ENCODE results near the gene CCNL1.
"Not testable (repeated sequence)": the region's sequence is repeated elsewhere in the genome, so short reads cannot be mapped to it uniquely, and the experiment has no call there.

CCNL1 gene

DNA sequence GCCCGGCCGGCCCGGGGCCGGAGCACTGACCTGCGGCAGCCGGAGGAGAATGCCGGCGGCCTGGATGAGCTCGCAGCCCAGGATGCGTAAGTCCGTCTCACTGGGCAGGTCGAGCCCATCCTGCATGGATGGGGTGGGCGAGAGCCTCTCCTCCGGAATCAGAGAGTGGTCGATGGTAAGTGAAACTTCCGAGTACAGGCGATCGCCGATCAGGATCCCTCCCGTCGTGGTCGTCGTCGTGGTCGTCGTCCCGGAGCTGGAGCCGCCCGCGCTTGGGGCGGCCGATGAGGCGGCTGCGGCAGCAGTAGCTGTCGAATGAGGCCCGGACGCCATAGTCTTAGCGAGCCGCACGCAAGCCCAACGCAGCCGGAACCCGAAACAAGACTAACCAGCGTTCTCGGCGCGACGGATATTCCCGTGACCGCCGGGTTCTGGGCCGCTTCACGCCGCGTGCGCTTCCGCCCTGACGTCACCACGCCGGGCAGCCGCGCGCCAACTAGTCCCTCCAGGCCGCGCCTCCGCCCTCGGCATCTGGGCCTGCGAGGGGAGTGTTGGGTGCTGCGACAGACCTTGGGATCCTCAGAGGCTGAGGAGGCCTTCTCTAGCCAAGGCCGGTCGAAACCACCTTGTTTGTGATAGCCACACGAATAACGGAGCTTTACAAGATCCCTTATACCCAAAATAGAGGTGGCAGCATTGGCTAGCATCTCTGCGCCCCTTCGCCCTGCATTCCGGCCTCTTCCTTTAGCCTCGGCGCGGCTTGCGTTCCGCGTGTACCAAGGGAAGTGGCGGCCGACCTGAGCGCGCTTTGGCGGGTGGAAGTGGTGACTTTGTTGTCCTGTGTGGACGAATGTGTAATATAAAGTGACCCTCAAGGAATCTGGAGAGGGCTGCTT is at the start of gene CCNL1:
Gene CCNL1, minus strand, starts transcription at position 386 of the 896 bp plus-strand sequence. Its CDS starts 53 bp downstream, at position 333.
- DNase-seq (ENCODE audit: insufficient read length, low spot score) (peak; percentile 63), FAIRE-seq (peak; percentile 92)

GRCh38 chr3:157204880-157205279 is 44.9 kb upstream of the CCNL1 start:
- no peak for DNase-seq (ENCODE audit: insufficient read length, low spot score)
- no peak for FAIRE-seq

- no peak for FAIRE-seq
- DNase-seq (ENCODE audit: insufficient read length, low spot score) = no peak
These were observed 44.5 kb upstream of the CCNL1 start for GRCh38 chr3:157204431-157204830.

DNA sequence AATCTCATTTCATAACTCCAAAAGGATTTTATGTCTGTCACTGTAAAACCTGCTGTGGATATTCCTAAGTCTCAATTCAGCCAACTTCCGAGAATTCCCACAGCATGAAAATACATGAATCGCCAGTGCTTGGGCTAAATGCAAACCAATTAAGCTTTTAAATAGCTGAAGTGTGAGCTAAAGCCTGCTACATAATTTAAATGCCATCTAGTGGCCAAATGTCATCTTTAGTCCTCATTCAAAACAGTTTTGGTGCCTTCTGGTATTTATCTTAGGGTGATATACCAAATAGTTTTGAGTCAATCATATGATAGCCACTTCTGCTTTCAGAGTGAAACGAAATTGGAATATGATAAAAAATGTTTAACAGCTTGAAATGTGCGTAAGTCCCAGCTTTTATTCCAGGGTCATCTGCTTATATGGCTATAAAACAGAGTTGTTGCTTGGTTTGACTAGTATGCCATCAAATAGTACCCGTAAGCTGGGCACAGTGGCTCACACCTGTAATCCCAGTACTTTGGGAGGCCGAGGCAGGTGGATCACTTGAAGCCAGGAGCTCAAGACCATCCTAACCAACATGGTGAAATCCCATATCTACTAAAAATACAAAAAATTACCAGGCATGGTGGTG is 41.8 kb upstream of the CCNL1 start:
- DNase-seq (ENCODE audit: insufficient read length, low spot score) (peak; percentile 10), FAIRE-seq (peak; percentile 4)

DNA sequence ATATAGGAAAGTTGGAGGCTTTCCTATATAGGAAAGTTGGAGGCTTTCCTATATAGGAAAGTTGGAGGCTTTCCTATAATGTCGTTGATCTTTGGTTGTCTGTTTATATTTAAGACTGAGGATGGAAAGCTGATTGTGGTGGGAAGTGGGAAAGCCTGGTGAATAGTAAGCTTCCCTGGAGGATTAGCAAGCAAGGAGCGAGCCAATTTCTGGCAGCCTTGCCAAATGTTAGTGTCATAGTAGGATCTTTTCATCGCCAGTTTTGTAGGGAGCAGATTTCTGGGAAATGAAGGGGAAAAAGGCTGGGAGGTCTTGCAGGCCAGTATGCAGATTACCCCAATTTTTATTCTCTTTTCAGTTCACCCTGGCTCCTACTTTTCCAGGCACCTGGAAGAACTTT is 39.9 kb upstream of the CCNL1 start:
- DNase-seq (ENCODE audit: insufficient read length, low spot score) (no peak), FAIRE-seq (no peak)

DNA sequence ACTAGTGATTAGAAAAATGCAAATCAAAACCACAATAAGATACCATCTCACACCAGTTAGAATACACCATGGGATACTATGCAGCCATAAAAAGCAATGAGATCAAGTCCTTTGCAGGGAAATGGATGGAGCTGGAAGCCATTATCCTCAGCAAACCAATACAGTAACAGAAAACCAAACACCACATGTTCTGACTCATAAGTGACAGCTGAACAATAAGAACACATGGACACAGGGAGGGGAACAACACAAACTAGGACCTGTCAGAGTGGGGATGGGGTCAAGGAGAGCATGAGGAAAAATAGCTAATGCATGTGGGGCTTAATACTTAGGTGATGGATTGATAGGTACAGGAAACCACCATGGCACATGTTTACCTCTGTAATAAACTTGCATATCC is 36.0 kb upstream of the CCNL1 start:
- DNase-seq (ENCODE audit: insufficient read length, low spot score) = no peak
- FAIRE-seq = no peak

- not testable (repeated sequence) for FAIRE-seq; DNase-seq (ENCODE audit: insufficient read length, low spot score)
These were observed 31.2 kb upstream of the CCNL1 start for GRCh38 chr3:157191149-157191548.

DNA sequence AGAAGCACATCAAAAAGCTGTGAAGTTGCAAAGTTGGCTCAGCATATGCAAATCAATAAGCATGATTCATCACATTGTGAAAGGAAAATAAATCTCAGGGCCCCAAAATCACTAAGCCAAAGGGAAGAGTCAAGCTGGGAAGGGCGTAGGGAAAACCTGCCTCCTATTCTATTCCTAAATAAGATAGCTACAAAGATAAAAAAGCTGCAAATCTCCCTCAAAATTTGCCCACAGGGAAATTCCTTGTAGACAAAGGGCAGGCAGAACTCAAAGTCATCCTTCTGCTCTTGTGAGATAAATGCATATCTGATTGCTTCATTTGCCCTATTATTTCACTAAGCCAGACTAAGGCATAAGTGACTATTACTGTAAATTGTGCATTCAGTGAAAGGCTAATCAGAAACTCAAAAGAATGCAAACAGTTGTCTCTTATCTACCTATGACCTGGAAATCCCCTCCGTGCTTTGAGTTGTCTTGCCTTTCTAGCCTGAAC is 30.5 kb upstream of the CCNL1 start:
- no peak for FAIRE-seq
- no peak for DNase-seq (ENCODE audit: insufficient read length, low spot score)

- no peak for DNase-seq (ENCODE audit: insufficient read length, low spot score)
- no peak for FAIRE-seq
These were observed 28.4 kb upstream of the CCNL1 start for GRCh38 chr3:157188391-157188790.

DNA sequence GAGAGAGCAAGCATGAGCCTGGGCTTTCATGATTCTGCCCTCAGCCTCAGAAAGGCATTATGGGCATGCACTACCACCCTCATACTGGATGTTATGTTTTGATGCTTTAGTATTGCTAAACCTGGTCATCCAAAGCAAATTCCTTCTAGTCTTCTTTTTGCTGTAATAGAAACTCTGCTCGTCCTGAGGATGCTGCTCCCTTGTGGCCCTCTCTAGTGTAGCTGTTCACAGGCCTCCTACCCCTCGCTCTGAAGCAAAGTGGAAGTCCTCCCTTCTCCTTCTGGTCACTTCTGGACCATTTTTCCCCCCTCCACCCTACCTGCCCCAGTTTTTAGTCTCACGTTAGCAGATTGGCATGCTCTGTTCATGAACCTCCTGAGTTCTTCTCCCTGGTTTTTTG is 22.9 kb upstream of the CCNL1 start:
- no peak for FAIRE-seq
- no peak for DNase-seq (ENCODE audit: insufficient read length, low spot score)

DNA sequence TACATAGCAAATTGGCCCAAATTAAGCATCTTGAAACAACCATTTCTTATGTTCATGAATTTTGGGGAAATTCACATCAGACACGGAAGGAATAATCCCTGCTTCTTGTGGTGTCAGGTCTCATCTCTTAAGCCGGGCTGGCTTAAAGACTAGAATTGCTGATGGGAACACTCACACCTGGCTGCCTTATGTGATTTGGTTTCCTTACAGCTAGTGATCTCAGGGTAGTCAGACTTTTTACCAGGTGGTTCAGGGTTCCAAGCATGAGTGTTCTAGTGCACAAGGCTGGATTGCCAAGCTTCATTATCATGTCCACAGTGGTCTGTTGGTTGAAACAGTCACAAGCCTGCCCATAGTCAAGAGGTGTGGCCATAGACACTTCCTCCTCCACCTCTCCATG is 20.3 kb upstream of the CCNL1 start:
- FAIRE-seq (no peak), DNase-seq (ENCODE audit: insufficient read length, low spot score) (no peak)

DNA sequence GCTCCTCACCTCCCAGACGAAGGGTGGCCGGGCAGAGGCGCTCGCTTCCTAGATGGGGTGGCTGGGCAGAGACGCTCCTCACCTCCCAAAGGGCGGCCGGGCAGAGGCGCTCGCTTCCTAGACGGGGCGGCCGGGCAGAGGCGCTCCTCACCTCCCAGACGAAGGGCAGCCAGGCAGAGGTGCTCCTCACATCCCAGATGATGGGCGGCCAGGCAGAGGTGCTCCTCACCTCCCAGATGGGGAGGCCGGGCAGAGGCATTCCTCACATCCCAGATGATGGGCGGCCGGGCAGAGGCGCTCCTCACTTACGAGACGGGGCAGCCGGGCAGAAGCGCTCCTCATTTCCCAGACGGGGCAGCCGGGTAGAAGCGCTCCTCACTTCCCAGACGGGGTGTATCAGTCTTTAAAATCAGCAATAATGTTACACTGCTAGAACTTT is 19.4 kb upstream of the CCNL1 start:
- DNase-seq (ENCODE audit: insufficient read length, low spot score) = no peak
- FAIRE-seq = no peak

- not testable (repeated sequence) for FAIRE-seq; DNase-seq (ENCODE audit: insufficient read length, low spot score)
These were observed 18.8 kb upstream of the CCNL1 start for GRCh38 chr3:157178503-157179364.

- not testable (repeated sequence) for DNase-seq (ENCODE audit: insufficient read length, low spot score); FAIRE-seq
These were observed 18.0 kb upstream of the CCNL1 start for GRCh38 chr3:157177801-157178453.

- DNase-seq (ENCODE audit: insufficient read length, low spot score) = no peak
- no peak for FAIRE-seq
These were observed 17.0 kb upstream of the CCNL1 start for GRCh38 chr3:157176934-157177333.

DNA sequence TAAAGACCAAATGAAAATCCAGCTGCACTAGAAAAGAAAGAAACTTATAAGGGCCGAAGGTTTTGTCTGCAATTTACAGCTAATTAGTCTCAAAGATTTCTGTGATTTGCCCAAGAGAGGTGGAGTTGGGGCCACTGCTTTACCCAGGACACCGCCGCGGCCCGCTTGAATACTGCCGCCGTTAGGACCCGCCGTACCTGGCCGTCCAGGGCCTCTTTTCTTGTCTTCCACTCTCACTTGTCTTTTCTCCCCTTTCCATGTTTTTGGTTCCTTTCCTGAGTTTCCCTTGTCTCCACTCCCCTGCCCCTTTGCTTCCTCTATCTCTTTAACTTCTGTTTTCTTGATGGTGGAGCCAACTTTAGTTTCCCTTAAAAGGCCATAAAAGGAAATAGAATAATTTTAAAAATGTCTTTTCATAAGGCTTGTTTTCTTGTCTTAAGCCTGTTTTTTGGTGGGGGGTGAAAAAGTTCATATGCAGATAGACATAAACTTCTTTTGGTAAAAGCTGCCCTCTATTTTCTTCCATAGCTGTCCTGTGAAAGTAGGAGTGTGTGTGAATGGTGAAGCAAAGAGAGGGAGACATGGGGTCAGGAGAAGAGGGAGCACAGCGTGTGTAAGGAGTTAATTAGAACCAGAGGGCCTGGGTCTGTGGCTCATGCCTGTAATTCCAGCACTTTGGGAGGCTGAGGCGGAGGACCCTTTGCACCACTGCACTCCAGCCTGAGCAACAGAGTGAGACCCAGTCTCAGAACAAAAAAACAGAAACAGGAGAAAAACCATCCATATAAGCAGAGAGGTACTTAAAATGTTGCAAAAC is 16.0 kb upstream of the CCNL1 start:
- FAIRE-seq = peak; percentile 49

DNA sequence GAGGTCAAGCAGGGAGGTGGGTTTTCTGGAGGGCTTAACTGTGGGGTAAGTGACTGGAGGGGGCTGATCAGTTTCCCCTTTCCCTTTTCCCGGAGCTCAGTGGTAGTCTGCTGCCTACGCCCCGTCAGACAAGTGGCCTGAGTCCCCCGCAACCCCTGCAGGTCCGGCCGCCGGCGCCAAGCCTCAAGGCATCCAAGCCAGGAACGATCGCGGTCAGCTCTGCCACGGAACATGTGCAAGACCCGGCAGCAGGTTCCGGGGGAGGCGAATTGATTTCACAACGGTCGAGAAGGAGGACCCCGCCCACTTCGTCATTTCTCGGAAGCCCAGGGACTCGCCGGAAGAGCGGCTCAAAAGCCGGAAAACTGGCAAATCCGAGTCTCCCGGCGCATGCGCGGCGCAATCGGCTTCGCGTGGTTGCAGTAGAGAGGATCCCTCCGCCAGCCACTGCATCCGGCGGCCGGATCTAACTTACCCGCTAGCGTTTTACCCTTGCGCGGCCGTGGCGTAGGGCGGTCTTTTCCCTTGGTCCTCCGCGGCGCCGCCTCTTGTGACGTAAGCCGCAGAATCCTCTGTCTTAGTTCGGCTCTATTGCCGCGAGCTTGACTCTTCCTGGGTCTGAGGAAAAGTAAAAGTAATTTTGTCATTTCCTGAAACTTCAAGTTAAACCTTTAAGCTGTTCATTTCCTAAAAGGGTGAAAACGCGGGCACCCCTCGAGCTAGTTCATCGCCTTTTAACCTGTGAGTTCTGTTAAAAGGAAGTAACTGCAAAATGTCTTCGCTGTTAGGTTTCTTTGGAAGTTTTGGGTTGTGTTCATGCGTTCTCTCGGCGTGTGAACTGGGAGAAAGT is 14.9 kb upstream of the CCNL1 start:
- DNase-seq (ENCODE audit: insufficient read length, low spot score) (peak; percentile 86), FAIRE-seq (peak; percentile 100)

More for the DNA sequence above, 16.0 kb upstream of the CCNL1 start:
- no peak for DNase-seq (ENCODE audit: insufficient read length, low spot score)

- peak; percentile 85 for FAIRE-seq
- DNase-seq (ENCODE audit: insufficient read length, low spot score) = no peak
These were observed 14.3 kb upstream of the CCNL1 start for GRCh38 chr3:157174290-157174648.
